HG03432 (cell line): ENCODE results near the gene ADIG.
"Not testable (repeated sequence)": the region's sequence is repeated elsewhere in the genome, so short reads cannot be mapped to it uniquely, and the experiment has no call there.

Experiments used
- ATAC-seq: cut with Tn5 transposase; IDR thresholded peaks from one replicate; pipeline ENCODE4 v1.9.1; 2021; ENCODE audit warnings: mild to moderate bottlenecking, moderate library complexity; ENCODE audit not compliant: unreplicated experiment

The ADIG gene

DNA sequence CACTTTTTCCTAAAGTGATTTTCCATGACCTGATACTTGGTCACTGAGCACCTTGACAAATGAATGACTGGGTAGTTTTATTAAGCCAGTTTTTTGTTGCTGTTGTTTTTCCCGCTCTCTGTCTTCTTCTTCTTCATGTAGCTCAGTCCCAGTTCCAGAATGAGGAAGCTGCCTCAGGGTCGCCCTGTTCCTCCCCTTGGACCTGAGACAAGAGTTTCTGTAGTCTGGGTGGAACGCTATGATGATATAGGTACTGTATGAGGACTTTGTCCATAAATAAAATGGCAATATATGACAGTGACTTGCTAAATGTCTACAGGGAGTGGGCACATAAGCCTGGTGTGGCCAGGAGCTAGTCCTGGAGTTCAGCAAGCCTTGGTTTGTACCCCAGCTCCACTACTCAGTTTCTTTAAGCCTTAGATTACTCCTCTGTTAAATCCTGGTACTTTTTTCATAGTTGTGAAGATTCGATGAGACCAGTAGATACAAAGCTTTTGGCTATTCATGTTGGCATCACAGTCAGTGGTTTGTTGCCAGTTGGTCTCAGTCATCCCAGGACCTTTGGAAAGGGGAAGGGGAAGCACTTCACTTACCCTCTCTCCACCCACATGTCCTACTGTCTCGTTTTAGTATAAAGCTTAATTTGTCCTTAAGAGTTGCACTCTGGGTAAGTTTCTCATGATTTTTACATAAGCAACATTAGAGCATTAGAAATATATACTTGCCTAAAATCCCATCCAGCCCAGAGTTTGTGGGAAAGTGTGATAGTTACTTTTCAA is 11.1 kb upstream of the ADIG start:
- ATAC-seq = no peak

DNA sequence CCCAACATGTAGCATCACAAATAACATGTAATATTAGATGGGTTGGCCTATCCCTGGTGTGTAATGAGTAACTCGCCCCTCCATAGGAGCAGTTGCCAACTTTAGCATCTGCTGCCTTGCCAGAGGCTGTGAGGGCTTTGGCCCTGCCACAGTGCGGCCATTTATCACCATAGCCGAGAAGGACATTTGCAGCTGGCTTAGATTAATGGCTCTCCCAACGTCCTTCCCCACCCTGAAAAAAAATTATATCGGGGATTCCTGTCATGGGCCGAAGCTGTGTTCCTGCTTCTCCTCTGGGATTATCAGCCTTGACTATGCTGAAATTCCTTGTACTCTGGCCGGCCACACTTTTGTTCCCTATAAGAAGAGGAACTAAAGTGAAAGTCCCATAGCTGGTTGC is 7.6 kb upstream of the ADIG start:
- ATAC-seq = no peak

DNA sequence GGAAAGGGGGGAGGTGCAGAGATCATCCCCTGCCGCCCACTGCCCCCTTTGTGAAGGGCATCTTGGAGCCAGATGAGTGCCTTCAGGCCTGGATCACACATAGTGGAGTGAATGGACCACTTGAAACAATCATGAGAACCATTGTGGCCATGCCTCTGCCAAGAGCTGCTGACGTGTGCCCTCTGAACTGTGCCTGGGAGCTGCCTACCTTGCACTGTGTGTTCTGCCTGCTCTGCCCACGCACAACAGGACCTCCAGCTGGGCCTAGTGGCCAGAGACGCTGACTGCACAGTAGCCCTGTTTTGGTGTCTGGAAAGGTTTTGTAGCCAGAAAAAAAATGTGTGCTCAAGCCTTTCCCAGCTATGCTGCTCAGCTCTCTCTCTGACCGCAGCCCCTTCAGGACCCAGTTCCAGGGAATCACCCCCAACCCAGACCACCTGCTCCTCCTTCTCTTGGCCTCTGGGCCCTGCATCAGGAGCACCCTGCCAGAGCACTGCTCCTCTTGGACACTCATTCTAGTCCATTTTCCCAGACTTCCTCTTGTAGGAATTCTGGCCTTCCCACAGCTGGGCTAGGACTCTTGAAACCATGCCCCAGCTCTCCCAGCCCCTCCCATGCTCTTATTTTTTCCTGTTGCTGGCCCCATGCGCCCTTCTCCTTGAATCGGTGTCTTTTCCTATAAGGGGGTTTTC is 1.6 kb upstream of the ADIG start:
- no peak for ATAC-seq

DNA sequence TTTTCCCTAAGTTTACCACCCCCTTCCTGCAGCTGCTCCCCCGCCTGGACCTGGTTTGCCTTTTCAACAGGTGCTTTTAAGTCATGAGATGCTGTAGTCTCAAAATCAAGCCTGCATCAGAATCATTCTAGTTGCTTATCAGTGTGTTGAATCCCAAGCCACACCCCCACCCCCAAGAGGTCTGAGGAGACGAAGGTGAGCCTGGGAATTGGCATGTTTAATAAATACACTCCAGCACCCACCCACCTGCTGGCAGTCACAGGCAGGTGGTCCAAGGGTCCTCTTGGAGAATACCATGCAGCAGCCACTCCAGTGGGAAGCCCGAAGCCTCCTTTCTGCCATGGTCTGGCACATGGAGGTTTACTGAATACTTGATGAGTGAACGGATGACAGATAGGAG is 1.1 kb upstream of the ADIG start:
- no peak for ATAC-seq

DNA sequence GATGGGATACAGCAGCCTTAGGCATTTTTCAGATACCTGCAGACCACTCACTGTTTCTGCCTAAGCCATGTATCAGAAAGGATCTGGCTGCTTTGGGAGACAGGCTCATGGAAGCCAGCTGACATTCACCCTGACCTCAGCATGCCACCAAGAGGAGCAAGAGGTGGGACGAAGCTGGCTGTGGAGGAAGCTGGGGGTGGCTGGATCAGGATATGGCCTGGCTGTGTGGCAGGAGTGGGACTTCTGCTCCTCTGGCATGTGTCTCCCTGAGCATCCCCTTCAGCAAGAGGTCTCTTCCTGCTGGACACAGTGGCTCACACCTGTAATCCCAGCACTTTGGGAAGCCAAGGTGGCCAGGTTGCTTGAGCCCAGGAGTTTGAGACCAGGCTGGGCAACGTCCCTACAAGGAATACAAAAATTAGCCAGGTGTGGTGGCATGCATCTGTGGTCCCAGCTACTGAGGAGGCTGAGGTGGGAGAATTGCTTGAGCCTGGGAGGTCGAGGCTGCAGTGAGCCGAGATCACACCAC is 897 bp downstream of the ADIG start:
- no peak for ATAC-seq

DNA sequence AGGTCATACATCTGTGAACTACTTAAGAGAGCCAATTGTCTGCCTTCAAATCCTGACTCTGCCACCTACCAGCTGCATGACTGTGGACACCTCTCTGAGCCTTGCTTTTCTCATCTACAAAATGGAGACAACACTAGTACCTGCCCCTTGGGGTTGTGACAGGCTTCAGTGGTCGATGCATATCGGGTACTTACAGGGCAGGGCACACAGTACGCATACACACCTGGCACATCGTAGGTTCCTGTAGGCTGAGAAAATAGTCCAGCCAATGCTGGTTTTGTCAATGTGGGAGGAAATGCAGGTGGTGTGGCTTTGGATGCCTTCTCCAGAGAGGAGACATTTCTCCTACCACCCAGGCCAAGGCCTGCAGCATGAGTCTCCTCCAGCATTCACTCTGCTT is 2.3 kb downstream of the ADIG start:
- ATAC-seq = no peak

DNA sequence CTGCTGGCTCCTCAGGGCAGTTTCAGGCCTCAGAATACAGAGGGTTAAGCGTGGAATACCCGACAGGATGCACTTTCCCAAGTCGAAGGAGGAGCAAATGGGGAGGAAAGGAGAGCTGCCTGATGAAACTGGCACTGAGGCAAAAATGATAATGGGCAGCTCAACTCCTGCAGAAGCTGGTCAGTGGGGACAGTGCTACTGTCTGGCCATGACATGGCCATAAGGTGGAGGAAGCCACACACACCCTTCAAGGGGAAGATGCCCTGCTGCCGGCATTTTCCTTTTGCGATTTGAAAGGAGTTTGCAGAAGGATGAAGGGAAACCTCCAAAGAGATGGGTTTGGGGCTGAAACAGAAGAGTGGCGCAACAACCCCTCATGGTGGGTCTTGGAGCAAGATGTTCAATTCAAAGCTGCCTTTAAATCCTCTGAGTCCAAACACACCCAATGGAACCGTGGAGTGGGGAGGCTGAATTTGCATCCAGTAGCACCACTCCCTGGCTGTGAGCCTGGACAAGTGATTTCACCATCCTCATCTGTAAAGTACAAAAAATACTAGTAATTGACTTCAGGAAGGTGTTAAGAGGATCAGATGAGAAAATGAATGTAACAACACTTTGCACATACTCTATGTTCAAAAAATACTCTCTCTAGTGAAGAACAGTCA is 3.2 kb downstream of the ADIG start:
- ATAC-seq = no peak

DNA sequence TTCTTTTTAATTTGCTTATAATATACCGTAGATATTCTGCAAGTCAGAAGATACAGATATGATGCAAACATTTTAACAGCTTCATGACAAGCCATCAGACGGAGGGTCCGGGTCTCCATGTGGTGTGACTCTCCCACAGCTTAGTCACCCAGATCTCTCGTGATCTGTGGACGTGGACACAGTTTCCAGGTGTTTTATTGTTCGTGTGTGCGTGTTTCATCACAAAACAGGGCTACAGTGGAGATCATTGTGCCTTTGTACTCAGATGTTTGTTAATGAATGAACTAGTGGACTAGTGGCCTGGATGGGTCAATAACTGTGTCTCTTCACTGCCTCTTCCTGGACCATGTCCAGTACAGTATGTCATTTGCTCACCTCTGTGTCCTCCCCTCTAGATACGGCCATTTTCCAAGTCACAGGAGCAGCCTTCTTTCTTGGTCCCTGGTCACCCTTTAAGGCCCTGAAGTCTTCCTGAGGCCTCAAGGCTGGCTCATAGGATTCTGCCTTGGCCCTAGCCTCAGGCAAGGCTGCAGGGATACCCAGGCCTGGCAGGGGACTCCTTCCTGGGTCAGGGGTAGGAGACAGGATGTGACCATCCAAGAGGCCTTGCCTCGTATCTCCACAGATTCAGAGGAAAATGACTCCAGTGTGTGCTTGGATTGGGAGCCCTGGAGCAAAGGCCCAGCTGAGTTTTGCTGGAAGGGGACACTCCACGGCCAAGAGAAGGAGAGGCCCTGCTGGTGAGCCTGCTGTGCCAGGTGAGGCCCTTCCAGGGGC is 4.6 kb downstream of the ADIG start:
- no peak for ATAC-seq

DNA sequence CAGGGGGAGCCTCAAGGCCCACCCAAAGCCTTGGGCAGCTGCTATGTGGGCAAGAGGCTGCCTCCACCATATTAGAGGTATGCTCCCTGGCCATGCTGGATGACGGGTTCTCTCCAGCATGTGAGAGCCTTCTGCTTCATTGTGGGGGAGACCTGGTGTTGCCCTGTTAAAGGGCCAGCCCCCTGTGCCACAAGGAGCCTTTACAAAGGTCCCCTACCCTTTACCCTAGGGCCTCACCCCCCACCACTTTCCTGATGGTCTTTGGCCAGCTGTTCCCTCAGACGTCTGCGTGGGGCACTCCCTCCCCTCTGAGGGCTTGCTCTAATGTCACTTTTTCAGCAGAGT is 5.2 kb downstream of the ADIG start:
- no peak for ATAC-seq

DNA sequence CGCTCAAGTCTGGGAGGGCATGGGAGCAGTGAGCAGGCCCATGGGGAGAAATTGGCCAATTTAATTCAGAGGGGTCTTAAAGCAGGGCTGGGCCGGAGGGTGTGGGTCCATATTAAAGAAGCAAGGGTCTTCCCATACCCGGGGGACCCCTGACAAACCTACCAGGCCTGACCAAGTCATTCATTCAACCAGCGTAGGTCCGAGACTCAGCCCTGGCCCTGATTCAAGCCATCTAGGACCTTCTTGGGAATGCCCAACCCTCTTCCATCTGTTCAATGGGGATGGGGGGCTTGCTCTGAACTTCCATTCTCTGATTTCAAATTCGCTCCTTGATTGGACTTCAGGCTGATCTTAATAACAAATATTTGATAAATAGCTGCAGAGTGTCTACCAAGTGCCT is 7.3 kb downstream of the ADIG start:
- no peak for ATAC-seq

DNA sequence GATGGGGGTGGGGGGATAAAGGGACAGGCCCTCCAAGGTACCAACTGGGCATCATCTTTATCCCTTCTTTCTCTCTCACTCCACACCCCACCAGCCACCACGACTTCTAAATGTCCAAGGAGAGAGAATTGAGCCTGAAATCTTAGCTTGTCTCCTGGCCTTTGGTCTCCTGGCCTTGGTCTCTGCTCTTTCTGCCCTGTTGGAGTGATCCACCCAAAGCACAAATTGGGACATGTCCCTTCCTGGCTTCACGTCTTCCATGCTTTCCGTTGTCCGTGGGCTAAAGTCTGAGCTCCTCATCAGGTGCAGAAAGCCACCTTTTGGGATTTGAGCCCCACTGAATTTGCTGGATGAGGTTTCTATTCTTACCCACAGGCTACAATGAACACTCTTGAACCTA is 8.4 kb downstream of the ADIG start:
- no peak for ATAC-seq

DNA sequence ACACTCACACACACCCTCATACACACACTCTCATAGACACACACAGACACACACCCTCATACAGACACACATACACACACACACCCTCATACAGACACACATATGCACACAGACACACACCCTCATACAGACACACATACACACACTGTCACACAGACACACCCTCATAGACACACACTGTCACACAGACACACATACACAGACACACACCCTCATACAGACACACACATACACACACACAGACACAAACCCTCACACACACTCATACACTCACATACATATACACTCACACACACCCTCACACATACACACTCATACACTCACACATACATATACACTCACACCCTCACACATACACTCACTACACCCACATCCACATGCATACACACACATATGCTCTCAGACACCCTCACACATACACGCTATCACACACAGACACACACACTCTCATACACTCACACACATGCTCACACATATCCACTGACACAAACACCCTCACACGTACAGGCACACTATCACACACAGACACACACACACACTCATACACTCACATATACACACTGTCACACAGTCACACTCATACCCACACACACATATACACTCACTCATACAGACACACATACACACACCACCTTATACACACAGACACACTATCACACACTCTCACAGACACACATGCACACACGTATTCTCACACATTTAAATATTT is 9.1 kb downstream of the ADIG start:
- ATAC-seq = no peak

DNA sequence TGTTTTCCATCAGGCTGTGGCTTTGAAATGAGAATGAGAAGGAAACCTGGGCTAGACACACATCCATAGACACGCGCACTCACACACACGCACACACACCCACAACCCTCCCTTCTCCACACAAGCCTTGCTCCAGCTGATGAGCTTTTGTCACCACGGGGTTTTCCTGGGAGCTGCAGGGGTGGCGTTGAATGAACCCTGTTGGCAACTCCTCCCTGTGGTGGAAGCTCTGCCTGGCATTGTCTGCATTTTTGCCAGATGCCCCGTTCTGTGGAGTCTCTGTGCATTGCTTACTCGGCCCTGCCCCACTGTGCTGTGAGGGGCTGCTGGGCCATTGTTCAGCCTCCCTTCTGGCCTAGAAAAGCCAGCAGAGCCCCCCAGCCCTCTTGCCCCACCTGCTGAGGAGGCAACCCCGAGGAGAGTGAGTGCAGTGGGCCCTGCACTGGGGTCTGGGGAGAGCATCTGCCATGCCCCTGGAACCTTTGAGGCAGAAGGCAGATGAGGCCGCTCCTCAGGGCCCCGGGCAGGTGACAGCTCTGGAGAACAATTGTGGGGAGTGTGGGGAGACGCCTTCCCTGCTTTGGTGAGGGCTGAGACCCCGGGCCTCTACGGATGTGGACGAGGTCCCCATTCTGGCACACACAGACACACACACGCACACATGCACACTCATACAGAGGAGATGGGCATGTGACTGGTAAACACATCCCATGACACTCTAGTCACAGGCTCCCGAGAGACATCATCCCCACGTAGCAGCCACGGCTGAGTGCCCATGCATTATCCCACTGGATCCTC is 9.9 kb downstream of the ADIG start:
- ATAC-seq = no peak

DNA sequence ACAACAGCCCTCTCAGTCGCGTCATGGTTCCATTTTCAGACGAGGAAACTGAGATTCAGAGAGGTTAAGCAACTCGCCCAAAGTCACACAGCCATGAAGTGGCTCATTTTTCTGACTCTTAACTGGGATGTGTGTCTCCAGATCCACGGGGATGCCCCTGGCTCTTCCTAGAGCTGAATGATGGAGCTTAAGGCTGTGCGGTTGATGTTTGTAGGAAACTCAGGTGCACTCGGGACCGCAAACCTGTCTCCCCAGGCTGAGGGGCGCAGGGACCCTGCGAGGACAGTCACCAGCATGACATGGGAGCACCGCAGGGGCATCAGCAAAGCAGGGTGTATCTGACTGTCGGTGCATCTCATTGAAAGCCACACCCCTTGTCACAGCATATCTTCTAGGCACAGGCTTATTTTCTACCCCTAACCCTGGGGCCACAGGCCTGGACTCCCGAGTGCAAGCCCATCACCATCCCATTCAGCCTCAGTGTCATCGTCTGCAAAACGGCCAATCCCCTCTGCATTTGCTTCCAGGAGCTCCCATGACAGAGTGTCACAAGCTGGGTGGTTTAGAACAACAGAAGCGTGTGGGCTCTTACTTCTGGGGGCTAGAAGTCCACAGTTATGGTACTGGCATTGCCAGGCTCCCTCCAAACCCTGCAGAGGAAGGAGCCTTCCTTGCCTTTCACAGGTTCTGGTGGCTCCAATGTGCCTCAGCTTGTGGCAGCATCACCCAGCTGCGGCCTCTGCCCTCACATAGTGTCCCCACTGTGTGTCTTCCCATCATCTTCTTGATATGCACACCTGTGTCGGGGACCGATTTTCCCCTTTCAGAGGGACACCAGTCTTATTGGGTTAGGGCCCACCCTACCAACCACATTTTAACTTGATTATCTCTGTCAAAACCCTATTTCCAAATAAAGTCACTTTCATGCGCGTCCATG is 10.7 kb downstream of the ADIG start:
- no peak for ATAC-seq

DNA sequence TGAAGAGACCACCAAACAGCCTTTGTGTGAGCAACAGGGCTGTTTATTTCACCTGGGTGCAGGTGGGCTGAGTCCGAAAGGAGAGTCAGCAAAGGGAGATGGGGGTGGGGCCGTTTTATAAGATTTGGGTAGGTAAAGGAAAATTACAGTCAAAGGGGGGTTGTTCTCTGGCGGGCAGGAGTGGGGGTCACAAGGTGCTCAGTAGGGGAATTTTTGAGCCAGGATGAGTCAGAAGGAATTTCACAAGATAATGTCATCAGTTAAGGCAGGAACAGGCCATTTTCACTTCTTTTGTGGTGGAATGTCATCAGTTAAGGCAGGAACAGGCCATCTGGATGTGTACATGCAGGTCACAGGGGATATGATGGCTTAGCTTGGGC is 11.4 kb downstream of the ADIG start:
- ATAC-seq = not testable (repeated sequence)

DNA sequence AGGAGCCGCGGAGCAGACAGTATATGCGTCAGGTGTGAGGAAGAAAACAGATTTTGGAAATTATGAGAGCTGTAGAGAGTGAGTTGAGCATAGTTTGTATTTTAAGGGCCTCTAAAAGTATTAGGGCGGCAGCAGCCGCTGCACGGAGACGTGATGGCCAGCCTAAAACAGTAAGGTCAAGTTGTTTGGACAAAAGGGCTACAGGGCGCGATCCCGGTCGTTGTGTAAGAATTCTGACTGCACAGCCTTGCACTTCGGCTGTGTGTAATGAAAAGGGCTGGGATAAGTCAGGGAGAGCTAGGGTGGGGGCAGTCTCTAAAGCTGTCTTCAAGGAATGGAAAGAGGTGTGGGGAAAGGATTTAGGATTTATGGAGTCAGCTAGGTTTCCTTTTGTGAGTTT is 13.3 kb downstream of the ADIG start:
- ATAC-seq = not testable (repeated sequence)

DNA sequence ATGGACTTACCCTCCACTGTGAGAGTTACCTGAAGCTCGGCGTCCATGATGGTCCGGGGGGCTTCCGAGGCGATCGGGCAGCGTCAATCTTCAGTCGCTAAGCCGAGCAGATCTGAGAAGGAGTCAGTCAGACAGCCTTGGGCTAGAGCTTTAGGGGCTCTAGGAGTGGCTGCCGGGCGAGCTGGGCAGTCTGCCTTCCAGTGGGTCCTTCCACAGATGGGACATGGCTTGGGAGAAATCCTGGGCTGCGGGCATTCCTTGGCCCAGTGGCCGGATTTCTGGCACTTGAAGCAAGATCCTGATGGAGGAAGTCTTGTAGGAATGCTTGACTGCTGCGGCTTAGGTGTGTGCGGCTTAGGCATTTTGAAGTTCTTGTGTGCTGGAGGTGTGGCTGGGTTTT is 14.9 kb downstream of the ADIG start:
- ATAC-seq = not testable (repeated sequence)

DNA sequence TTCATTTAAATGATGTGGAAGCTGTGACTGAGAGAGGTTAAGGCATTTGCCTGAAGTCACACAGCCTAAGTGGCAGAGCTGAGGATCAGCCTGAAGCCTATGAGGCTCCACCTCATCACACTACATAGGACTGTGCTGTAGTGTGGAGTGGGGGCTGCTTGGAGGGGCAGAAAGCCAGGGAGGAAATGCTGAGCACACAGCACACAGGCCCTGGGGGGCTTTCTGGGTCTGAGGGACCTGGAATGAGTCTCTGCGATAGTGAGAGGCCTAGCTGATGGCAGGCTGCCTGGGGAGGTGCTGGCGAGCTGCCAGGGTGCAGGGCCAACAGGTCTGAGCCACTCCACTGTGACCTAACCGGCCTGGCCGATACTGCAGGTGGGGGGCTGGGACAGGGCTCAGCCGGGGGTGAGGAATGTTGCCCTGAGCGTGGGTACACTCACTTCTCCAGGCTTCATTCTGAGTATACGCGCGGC is 18.4 kb downstream of the ADIG start:
- ATAC-seq = no peak

DNA sequence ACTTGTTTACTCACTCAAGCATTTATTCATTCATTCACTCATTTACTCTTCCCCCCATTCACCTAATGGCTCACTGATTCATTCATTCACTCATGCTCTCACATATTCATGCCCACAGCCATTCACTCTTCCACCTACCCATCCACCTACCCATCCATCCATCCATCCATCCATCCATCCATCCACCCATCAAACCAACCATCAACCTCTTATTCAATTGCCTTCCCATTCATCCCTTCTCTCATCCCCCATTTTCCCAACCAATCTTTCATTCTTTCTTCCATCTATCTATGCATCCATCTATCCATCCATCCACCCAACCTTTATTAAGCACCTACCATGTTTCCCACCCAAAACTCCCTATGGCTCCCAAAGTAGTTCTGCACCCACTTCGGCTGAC is 19.1 kb downstream of the ADIG start:
- ATAC-seq = no peak
